ENCODE measurements around the gene PRDX5. TPM values are rescaled to one million over a fixed set of nuclear protein-coding genes. Genes with fewer than 3 reads are reported as not detected.

PRDX5 gene
- total and polyA plus RNA-seq, 7 donors: 122 to 323 (median 178) TPM

- ATAC-seq: no peak
- H3K36me3 ChIP-seq (ENCODE audit: insufficient read depth in 1 of 2, low read depth in 1 of 2): peaks cover 0 to 21% of the 10 kb centered on the region in 2 donors
- no peak for TF ChIP-seq CTCF (IDR thresholded peaks at IDR 0.05)
- peaks cover 0 to 9% (median 0%) of the 10 kb centered on the region in 3 donors for H3K27me3 ChIP-seq (ENCODE audit: insufficient read depth in 3 of 3, low read length in 2 of 3)
- WGBS, 3 donors: 94 to 98% (median 95%) methylated on average over 5 to 6 of the region's 6 CpGs
- intact Hi-C loops (cut with DNase I): loop anchor here in 1 of 2 donors (5.0 kb wide), 1 partner anchor 35 kb away; no protein-coding TSS in a partner anchor
- H3K4me1 ChIP-seq: peaks cover 6% of the 10 kb centered on the region
- H3K27ac ChIP-seq: no peak overlapping the region
- no peaks in the 10 kb centered on the region for H3K9me3 ChIP-seq
- H3K4me3 ChIP-seq: no peak overlapping the region
- no peak for DNase-seq
Observed at GRCh38 chr11:64357446-64357845, 39.5 kb downstream of the PRDX5 start.

GRCh38 chr11:64357904-64358535 lies 40.1 kb downstream of the PRDX5 start:
- Histone ChIP-seq H3K4me1 (peaks cover 6% of the 10 kb centered on the region), H3K27ac (peak overlapping the region; percentile 90), H3K27me3 (ENCODE audit: insufficient read depth in 3 of 3, low read length in 2 of 3) (peaks cover 0 to 9% (median 0%) of the 10 kb centered on the region in 3 donors), H3K4me3 (peak overlapping the region; percentile 95), H3K36me3 (ENCODE audit: insufficient read depth in 1 of 2, low read depth in 1 of 2) (peaks cover 0 to 26% of the 10 kb centered on the region in 2 donors), H3K9me3 (no peaks in the 10 kb centered on the region)
- peak in 1 of 4 donors; percentile 1 for ATAC-seq
- intact Hi-C loops (cut with DNase I): loop anchor here in 1 of 2 donors (5.0 kb wide), 1 partner anchor 36 kb away; no protein-coding TSS in a partner anchor
- DNase-seq: no peak
- 74 to 82% (median 79%) methylated on average over 12 to 13 of the region's 13 CpGs for WGBS, 3 donors
- no peak for TF ChIP-seq CTCF (IDR thresholded peaks at IDR 0.05)

- H3K4me1 ChIP-seq: peaks cover 6% of the 10 kb centered on the region
- intact Hi-C loops (cut with DNase I): loop anchor here in 1 of 2 donors (5.0 kb wide), 1 partner anchor 36 kb away; no protein-coding TSS in a partner anchor
- peak overlapping the region; percentile 90 for H3K27ac ChIP-seq
- peaks cover 0 to 31% of the 10 kb centered on the region in 2 donors for H3K36me3 ChIP-seq (ENCODE audit: insufficient read depth in 1 of 2, low read depth in 1 of 2)
- H3K27me3 ChIP-seq (ENCODE audit: insufficient read depth in 3 of 3, low read length in 2 of 3): peaks cover 0 to 4% (median 0%) of the 10 kb centered on the region in 3 donors
- DNase-seq (no peak), ATAC-seq (peak in 2 of 4 donors; percentile 7 to 12)
- H3K9me3 ChIP-seq: no peaks in the 10 kb centered on the region
- 23 to 28% (median 26%) methylated on average over 6 to 7 of the region's 7 CpGs for WGBS, 3 donors
- TF ChIP-seq CTCF (IDR thresholded peaks at IDR 0.05): no peak
- peak overlapping the region; percentile 95 for H3K4me3 ChIP-seq
Observed at GRCh38 chr11:64358536-64358906, 40.6 kb downstream of the PRDX5 start.

GRCh38 chr11:64358907-64359711 lies 41.2 kb downstream of the PRDX5 start, which contains the start of gene RPS6KA4:
TSS of gene RPS6KA4 (plus strand) at chr11:64359162. CDS start at chr11:64359236, 74 bp downstream.
- peaks cover 6% of the 10 kb centered on the region for H3K4me1 ChIP-seq
- 1 to 2% (median 1%) methylated on average over 30 to 70 of the region's 70 CpGs for WGBS, 3 donors
- ATAC-seq (peak; percentile 73 to 88 (median 86)), DNase-seq (peak; percentile 71 to 83)
- peaks cover 0 to 37% of the 10 kb centered on the region in 2 donors for H3K36me3 ChIP-seq (ENCODE audit: insufficient read depth in 1 of 2, low read depth in 1 of 2)
- no peak for TF ChIP-seq CTCF (IDR thresholded peaks at IDR 0.05)
- intact Hi-C loops (cut with DNase I): loop anchor here in 1 of 2 donors (5.0 kb wide), 1 partner anchor 37 kb away; no protein-coding TSS in a partner anchor
- peak within 1 kb of the TSS; percentile 90 for H3K27ac ChIP-seq
- H3K4me3 ChIP-seq: peak within 1 kb of the TSS; percentile 95
- H3K9me3 ChIP-seq: no peaks in the 10 kb centered on the region
- H3K27me3 ChIP-seq (ENCODE audit: insufficient read depth in 3 of 3, low read length in 2 of 3): no peaks in the 10 kb centered on the region

Measured in psoas muscle (tissue), 8 donors.